AG08396 (cell line): Measurements from ENCODE around the gene STK38.
"Not testable (repeated sequence)": the region's sequence is repeated elsewhere in the genome, so short reads cannot be mapped to it uniquely, and the experiment has no call there.

Experiments used
- DNase-seq: peaks from one replicate; pipeline ENCODE4 v3.0.0; 2012; ENCODE audit warnings: low spot score, mixed read lengths

The STK38 gene

GRCh38 chr6:36546920-36547645 lies at the start of gene STK38:
Gene STK38, minus strand, starts transcription at chr6:36547479. Its CDS starts 7,277 bp downstream, at chr6:36540202.
- peak; percentile 98 for DNase-seq

DNA sequence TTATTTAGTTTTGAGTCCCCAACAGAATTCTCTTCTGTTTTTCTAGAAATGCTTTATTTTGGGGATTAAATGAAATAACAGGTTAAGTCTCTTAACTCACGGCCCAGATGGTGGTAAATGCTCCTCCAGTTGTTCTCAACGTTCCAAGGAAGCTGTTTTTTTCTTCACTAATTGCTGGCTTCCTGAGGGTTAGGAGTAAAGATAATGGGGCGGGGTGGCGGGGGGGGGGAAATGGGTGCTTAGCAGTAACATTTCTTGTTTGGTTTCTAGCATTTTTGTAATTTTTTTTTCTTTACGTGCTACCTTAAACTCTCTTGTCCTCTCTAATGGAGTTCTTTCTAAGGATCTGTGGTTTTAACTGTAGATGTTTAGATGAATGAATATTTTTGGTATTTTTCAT lies 49.1 kb upstream of the STK38 start:
- DNase-seq = peak; percentile 34

DNA sequence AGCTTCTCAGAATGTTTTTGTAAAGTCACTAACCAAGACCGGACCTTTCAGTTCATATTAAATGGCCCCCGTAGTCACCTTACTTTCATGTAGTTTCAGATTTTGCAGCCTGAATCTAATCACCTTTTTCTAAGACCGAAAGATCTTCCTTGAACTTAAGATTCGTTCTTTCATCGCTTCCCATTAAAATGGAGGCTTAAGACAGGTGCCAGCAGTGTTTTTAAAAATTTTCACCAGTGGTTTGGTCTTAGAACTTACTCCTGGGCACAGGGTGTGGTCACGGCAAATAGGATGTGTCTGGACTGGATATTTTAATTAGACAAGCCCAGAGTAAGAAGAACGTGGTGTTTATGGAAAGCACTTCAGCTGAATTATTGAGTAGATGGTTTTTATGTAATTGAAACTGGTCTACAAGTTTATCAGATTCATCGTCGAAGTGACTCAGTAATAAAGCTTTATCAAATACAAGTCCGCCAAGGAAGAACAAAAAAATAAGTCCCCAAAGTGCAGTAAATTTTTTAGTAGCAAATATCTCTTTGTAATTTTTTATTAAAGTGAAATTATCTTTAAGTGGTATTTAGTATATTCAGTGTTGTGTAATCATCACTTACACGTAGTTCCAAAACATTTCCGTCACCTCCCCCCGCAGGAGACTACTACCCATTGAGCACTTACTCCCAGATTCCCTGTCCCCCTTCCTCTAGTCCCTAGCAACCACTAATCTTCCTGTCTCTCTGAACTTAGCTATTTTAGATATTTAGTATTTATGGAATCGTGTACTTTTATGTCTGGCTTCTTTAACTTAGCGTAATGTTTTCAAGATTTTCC lies 47.8 kb upstream of the STK38 start:
- DNase-seq = peak; percentile 26

DNA sequence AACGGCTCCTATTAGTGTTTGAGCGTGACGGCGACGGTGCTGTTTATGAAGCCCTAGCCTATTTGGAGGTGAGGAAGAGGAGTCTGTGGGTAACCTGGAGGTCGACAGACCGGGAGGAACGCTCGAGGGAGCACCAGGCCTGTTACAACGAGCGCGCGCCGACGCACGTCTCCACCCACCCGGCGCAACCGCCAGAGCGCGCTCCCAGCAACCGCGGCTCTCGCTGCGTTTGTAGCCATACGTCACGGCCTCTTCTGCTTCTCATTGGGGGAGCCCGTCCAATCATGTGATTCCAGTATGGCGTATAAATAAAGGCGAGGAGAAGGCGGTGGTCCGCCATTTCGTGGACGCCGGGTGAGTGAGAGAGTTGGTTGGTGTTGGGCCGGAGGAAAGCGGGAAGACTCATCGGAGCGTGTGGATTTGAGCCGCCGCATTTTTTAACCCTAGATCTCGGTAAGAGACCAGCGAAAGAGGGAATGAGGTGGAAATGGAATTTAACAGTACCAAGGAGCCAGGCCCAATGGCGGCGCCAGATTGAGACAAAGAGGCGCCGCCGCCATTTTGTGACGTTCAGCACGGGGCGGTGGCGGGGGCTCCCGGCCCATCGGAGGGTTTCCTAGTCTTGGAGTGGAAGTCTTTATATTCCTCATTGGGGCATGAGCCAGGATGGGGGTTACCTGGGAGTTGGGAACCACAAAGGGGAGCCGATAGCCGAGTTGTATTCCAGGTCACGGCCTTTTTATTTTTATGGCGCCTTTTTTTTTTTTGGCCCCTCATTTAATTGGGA lies 46.9 kb upstream of the STK38 start, which contains the start of gene SRSF3:
Gene SRSF3, plus strand, starts transcription at position 334 of the 787 bp plus-strand sequence. CDS start 2,401 bp downstream, outside the sequence.
- peak; percentile 92 for DNase-seq

DNA sequence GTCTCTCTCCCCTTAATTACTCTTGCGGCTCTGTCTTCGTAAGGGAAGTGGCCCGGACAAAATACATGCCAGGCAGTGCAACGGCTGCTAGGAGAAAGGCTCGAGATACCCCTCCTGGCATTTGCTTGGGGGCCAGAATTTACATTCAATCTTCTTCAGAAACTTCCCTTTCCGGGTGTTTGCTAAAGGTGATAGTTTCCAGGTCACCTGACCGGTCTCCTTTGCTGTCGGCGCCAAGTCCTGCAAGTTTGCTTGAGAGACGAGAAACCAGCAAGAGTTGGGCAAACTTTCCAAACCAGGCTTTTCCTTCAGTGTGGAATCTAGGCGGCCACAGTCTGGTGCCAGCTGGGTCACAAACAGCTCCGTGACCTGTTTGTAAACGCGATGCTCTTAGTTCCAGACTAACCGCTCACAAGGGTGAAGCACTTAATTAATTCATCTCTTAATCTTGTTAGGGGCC lies 46.3 kb upstream of the STK38 start:
- DNase-seq = peak; percentile 24

GRCh38 chr6:36592221-36592655 lies 45.0 kb upstream of the STK38 start:
- DNase-seq = no peak

- DNase-seq = peak; percentile 80
These were observed 43.0 kb upstream of the STK38 start for GRCh38 chr6:36590237-36590636.

- not testable (repeated sequence) for DNase-seq
These were observed 41.7 kb upstream of the STK38 start for GRCh38 chr6:36589025-36589400.

GRCh38 chr6:36586606-36587005 lies 39.3 kb upstream of the STK38 start:
- DNase-seq = no peak

- no peak for DNase-seq
These were observed 34.4 kb upstream of the STK38 start for GRCh38 chr6:36581716-36582115.

GRCh38 chr6:36580184-36580526 lies 32.9 kb upstream of the STK38 start:
- DNase-seq = no peak

GRCh38 chr6:36578431-36578830 lies 31.2 kb upstream of the STK38 start:
- DNase-seq = no peak

DNA sequence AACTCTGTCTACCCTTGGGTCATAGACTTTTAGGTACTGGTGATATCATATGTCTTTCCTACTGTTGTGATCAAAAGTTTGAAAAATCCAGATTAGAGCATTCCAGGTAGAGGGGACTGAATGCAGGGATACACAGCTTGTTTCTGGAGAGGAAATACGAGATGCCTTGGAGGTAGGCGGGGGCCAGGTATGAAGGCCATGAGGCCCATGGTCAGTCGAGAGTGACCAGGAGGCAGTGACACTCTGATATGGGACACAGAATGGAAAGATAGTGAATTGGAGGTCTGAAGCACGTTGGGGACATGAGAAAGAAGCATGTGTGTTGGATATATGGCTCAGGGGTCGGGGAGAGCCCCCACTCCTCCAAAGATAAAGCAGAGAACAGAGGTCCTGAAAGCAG lies 30.8 kb upstream of the STK38 start:
- no peak for DNase-seq

DNA sequence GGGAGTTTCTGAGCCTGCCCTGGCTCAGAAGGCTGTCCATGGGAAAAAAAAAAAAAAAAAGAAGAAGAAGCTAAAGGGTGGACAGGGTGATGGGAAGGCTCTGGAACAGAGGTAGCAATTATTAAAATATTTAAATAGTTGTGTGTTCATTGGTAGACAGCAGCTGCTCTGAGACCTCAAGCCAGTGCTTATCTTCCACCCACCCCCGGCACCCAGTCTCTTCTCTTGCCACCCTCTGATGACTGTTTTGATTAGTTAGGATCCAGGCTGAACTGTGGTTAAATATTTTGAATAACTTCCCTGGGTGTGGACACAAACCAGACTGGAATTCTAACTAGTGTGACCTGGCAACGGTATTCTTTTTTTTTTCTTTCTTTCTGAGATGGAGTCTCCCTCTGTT lies 30.0 kb upstream of the STK38 start:
- peak; percentile 77 for DNase-seq

DNA sequence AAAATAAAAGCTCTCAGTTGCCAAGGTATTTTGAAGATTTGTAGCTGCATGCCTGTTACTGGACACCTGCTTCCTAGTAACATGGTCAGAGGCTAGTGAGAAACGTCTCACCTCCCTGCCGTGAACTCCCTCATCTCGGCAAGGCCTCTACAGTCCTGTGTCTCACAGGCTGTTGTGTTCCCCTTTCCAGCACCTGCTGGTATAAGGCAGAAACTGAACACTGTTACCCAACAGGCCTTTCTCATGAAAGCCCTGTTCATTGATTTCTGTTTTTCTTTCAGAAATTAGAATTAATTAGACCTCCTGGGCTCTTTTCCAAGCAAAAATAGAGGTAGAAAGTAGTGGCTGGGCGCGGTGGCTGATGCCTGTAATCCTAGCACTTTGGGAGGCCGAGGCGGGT lies 29.3 kb upstream of the STK38 start:
- DNase-seq = no peak

- DNase-seq = no peak
These were observed 27.4 kb upstream of the STK38 start for GRCh38 chr6:36574679-36575078.

DNA sequence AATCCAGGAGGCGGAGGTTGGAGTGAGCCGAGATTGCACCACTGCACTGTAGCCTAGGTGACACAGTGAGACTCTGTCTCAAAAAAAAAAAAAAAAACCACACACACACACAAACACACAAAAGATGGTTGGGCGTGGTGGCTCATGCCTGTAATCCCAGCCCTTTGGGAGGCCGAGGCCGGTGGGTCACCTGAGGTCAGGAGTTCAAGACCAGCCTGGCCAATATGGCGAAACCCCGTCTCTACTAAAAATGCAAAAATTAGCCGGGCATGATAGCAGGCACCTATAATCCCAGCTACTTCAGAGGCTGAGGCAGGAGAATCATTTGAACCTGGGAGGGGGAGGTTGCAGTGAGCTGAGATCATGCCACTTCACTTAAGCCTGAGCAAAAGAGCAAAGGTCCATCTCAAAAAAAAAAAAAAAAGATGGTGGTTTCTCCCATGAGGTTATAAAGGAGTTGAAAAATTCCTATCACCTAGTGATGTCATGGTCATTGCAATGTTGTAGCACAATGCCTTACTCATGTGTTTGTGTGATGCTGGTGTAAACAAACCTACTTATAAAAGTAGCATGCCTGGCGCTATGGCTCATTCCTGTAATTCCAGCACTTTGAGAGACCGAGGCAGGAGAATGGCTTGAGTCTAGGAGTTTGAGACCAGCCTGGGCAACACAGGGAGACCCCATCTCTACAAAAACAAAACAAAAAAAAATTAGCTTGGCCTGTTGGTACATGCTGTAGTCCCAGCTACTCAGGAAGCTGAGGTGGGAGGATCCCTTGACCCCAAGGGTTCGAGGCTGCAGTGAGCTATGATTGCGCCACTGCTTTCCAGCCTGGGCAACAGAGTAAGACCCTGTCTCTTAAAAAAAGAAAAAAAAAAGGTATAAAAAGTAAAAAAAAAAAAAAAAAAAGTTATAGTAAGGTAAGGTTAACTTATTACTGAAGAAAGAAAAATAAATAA lies 25.4 kb upstream of the STK38 start:
- peak; percentile 33 for DNase-seq

DNA sequence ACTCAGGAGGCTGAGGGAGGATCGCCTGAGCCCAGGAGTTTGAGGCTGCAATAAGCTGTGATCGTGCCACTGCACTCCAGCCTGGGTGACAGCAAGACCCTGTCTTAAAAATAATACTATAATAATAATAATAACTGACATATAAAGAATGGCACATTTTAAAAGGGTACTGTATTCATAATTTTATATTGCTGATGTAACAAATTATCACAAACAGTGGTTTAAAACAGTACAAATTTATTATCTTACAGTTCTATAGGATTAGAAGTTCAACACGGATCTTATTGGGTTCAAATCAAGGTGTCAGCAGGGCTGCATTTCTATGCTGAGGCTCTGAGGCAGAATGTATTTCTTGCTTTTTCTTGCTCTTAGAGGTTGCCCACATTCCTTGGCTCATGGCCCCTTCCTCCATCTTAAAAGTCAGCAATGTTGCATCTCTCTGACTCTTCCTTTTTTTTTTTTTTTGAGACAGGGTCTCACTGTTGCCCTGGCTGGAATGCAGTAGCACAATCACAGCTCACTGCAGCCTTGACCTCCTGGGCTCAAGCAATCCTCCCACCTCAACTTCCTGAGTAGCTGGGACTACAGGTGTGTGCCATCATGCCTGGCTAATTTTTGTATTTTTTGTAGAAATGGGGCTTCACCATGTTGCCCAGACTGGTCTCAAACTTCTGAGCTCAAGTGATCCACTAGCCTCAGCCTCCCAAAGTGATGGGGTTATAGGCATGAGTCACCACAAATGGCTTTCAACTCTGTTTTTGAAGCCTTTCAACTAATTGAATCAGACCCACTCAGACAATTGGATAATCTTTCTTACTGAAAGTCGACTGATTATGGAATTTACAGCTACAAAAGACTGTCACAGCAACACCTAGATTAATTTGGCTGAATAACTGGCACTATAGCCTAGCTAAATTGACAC lies 24.1 kb upstream of the STK38 start:
- DNase-seq = no peak

DNA sequence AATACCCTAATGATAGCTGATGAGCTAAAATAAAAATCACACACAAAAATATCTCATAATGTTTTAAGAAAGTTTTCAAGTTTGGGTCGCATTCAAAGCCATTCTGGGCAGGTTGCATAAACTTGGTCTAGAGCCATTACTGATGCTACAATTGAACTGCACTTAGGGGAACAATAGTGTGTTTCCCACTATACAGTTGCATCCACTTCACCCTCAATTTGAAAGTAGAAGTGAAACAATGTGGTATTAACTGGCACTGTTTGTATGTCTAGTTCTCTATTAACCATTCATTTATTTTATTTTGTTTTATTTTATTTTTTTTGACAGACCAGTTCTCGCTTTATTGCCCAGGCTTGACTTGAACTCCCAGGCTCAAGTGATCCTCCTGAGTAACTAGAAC lies 23.0 kb upstream of the STK38 start:
- no peak for DNase-seq

DNA sequence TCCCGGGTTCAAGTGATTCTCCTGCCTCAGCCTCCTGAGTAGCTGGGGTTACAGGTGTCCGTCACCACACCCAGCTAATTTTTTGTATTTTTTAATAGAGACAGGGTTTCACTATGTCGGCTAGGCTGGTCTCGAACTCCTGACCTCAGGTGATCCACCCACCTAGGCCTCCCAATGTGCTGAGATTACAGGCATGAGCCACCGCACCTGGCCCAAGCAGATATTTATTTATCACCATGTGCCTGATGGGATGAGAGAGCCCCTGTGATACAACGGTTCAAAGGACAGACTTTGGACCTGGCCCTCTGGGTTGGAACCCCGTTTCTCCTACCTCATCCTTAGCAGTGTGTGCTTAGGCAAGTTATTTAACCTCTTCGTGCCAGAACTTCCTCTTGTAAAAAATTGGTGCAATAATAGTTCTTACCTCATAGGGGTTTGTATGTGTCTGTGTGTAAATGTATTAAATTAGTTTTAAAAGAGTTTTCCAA lies 19.2 kb upstream of the STK38 start:
- DNase-seq = no peak
